LNCaP clone FGC (cell line): ENCODE data around the gene MTA2.
A peak's percentile ranks its signal among the peaks of the same experiment; 100 is the strongest.

ENCODE experiments used
- DNase-seq: peaks from one replicate; pipeline ENCODE4 v3.0.0-alpha.2; 2011; ENCODE audit warnings: low read depth
- H3K4me3 ChIP-seq: 2 replicates; pipeline ENCODE4 v1.5.1; 2011; ENCODE audit warnings: mild to moderate bottlenecking, low read depth, low read length, control low read depth
- CTCF ChIP-seq: IDR thresholded peaks from 2 replicates; pipeline ENCODE4 v1.5.1; 2012; ENCODE audit warnings: mild to moderate bottlenecking; ENCODE audit not compliant: control insufficient read depth, insufficient read depth; ENCODE audit errors: extremely low read depth

Gene MTA2

GRCh38 chr11:62548545-62549335 lies 52.9 kb downstream of the MTA2 start:
- peak; percentile 84 for DNase-seq

GRCh38 chr11:62547691-62548281 lies 53.9 kb downstream of the MTA2 start:
- H3K4me3 ChIP-seq: no peak overlapping the region
- DNase-seq: no peak
- no peak for TF ChIP-seq CTCF

More at GRCh38 chr11:62548545-62549335, 52.9 kb downstream of the MTA2 start:
- peak overlapping the region; percentile 6; the same call in 1 of the 2 replicates for H3K4me3 ChIP-seq
- no peak for TF ChIP-seq CTCF

- TF ChIP-seq CTCF: no peak
- H3K4me3 ChIP-seq: peak overlapping the region; percentile 83
- no peak for DNase-seq
Observed at GRCh38 chr11:62546929-62547625, 54.6 kb downstream of the MTA2 start.

DNA sequence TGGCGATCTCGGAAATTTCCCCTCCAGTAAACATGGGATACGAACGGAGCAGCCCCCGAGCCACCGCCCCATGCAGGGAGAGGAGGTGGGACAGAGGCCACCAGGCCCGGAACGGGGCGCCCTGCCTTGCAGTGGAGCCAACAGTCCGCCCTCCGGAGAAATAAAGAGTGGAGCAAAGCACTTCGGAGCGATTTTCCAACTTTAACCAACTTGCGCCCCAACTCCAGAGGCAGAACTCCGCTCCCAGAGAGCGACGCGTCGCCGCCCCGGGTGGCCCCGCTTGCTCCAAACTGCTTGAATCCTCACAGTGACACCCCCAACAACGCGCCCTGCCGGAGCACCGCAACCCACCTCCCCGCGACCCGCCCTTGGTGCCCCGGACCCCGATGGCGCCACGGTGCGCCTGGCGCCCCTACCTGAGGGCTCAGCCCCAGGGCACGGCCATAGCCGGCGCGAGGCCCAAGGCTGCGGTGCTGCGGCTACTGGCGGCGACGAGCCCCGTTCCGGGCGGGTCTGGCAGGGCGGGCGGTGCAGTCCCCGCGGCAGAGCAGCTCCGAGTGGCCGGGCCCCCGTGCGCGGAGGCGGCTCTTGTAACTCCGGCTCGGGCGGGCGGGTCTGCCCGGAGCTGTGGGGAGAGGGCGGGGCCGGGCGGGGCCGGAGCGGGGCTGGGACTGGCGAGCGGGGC lies 55.3 kb downstream of the MTA2 start, which contains the start of gene AHNAK:
Gene AHNAK (minus strand): TSS at position 563 of the 685 bp plus-strand sequence. CDS start 10,708 bp downstream, outside the sequence.
- H3K4me3 ChIP-seq: peak within 1 kb of the TSS; percentile 83

GRCh38 chr11:62545437-62546243 lies 56.0 kb downstream of the MTA2 start:
- DNase-seq: no peak
- peak overlapping the region; percentile 83 for H3K4me3 ChIP-seq
- TF ChIP-seq CTCF: no peak

More for the DNA sequence above, 55.3 kb downstream of the MTA2 start, which contains the start of gene AHNAK:
- no peak for DNase-seq
- TF ChIP-seq CTCF: no peak
